KMS-11 (cell line): Measurements from ENCODE around the gene PEX10.

ENCODE experiments used
- H2AFZ ChIP-seq: fragments of 200-600 bp; sonication (generic); 2 replicates; pipeline ENCODE4 v1.6.1; 2016; ENCODE audit warnings: antibody characterized with exemption, mixed run types, low read depth
- H3K27ac ChIP-seq: fragments of 200-600 bp; sonication (generic); 2 replicates; pipeline ENCODE4 v1.6.1; 2016; ENCODE audit warnings: mild to moderate bottlenecking, mixed run types
- H3K27me3 ChIP-seq: fragments of 200-600 bp; sonication (generic); 2 replicates; pipeline ENCODE4 v1.6.1; 2017; ENCODE audit warnings: mild to moderate bottlenecking, low read depth, mixed run types, moderate library complexity; ENCODE audit not compliant: insufficient read depth
- H3K36me3 ChIP-seq: fragments of 200-600 bp; sonication (generic); 2 replicates; pipeline ENCODE4 v1.6.1; 2017; ENCODE audit warnings: mild to moderate bottlenecking, mixed run types; ENCODE audit not compliant: insufficient read depth
- H3K4me1 ChIP-seq: fragments of 200-600 bp; sonication (generic); 2 replicates; pipeline ENCODE4 v1.6.1; 2016; ENCODE audit warnings: mild to moderate bottlenecking, low read depth, mixed run types; ENCODE audit not compliant: poor library complexity, severe bottlenecking
- H3K4me2 ChIP-seq: fragments of 200-600 bp; sonication (generic); 2 replicates; pipeline ENCODE4 v1.7.0; 2016; ENCODE audit warnings: mild to moderate bottlenecking, mixed run types
- H3K4me3 ChIP-seq: fragments of 200-600 bp; sonication (generic); IDR thresholded peaks from 2 replicates; pipeline ENCODE4 v1.6.1; 2017; ENCODE audit warnings: low read depth, low read length, mixed read lengths; ENCODE audit not compliant: insufficient read depth
- H3K79me2 ChIP-seq: fragments of 200-600 bp; sonication (generic); 2 replicates; pipeline ENCODE4 v1.6.1; 2016; ENCODE audit warnings: low read depth, mixed run types; ENCODE audit not compliant: insufficient read depth
- H3K9ac ChIP-seq: fragments of 200-600 bp; sonication (generic); 2 replicates; pipeline ENCODE4 v1.6.1; 2016; ENCODE audit warnings: mild to moderate bottlenecking, mixed run types
- H4K20me1 ChIP-seq: fragments of 200-600 bp; sonication (generic); 2 replicates; pipeline ENCODE4 v1.6.1; 2016; ENCODE audit warnings: mild to moderate bottlenecking, mixed run types; ENCODE audit not compliant: insufficient read depth
- CTCF ChIP-seq: fragments of 200-600 bp; sonication (generic); conservative IDR thresholded peaks from 2 replicates; pipeline ENCODE4 v1.6.1; 2017; ENCODE audit warnings: low read depth, mild to moderate bottlenecking, antibody characterized with exemption, low read length, moderate library complexity, mixed read lengths

PEX10 gene

DNA sequence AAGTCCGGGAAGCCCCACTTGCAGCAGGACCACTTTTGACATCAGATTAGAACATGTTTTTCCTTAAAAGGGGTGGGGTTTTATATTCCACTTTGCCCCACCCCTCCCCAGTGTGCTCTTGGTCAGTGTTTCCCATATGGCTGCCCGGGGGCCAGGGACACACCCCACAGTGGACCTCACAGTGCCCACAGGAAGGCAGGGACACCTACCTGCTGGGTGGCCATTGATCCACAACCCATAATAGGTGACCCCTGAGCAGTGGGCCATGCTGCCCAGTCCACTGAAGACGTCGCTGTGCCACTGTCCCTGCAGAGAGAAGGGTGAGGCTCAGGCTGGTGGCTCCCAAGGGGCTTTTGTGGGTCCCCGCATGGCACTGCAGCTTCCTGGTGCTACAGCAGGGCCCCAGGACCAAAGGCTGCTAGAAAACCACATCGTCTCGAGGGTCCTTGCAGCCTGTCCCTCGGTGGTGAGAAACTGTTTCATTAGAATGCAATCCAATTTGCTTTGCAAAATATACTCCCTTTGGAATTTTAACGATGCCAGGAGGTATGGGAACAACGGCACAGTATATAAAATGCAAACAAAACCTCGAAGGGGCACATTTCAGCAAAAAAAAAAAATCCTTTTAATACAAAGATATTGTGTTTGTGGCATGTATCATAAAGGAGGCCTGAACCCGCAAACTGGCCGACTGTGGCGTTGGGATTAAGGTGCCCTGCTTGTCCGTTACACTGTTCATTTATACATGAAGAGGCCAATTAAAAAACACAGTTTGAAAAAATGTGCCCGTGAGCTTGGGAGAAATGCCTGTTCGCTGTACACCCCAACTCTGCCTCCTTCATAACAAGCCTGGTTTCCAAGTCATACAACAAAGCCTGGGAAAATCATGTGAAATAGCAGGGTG is 37.9 kb downstream of the PEX10 start:
- no peaks in the 10 kb centered on the region for H4K20me1 ChIP-seq
- no peak overlapping the region for H3K4me3 ChIP-seq
- H2AFZ ChIP-seq, result no peak overlapping the region
- no peak overlapping the region for H3K27ac ChIP-seq
- H3K79me2 ChIP-seq, result no peaks in the 10 kb centered on the region
- H3K36me3 ChIP-seq, result no peaks in the 10 kb centered on the region
- H3K27me3 ChIP-seq, result peaks cover 92% of the 10 kb centered on the region
- H3K4me1 ChIP-seq, result no peaks in the 10 kb centered on the region
- TF ChIP-seq CTCF, result no peak
- H3K4me2 ChIP-seq, result no peak overlapping the region
- H3K9ac ChIP-seq, result no peak overlapping the region

DNA sequence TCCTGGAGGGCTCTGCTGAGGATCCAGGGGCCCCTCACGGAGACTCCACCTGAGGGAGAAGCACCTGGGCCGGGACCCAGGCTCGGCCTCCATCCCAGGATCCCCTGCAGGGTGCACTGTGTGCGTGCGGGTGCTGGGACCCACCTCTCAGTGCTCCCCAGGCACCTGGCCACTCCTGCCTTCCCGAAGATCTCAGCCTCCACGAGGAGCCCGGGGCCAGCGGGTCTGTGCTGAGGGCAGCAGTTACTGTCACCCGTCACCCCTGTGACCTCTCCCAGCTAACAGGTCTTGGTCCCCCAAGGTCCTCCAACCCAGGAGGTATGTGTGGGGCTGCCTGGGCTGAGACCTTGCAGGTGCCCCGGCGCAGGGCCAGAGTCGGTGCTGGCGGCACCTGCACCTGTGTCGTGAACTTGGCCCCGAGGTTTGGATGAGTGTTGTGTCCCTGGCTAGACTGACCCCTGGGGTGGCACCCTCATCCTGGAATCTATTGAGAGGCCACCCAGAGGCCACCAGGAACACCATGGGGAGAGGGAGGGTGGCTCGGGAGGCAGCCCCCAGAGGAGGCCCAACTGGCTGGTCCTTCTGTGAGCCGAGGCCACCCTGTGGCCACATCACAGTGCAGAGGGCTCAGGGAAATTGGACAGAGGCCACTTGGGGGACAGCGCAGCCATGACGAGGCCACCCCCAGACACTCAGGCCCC is 38.7 kb downstream of the PEX10 start:
- H2AFZ ChIP-seq, result no peak overlapping the region
- H3K79me2 ChIP-seq, result no peaks in the 10 kb centered on the region
- H3K4me1 ChIP-seq, result no peaks in the 10 kb centered on the region
- H3K36me3 ChIP-seq, result no peaks in the 10 kb centered on the region
- no peak overlapping the region for H3K27ac ChIP-seq
- H3K9ac ChIP-seq, result no peak overlapping the region
- H3K27me3 ChIP-seq, result peaks cover 89% of the 10 kb centered on the region
- H3K4me3 ChIP-seq, result no peak overlapping the region
- H4K20me1 ChIP-seq, result no peaks in the 10 kb centered on the region
- no peak overlapping the region for H3K4me2 ChIP-seq
- no peak for TF ChIP-seq CTCF

GRCh38 chr1:2372551-2373490 is 39.5 kb downstream of the PEX10 start:
- Histone ChIP-seq H4K20me1 (no peaks in the 10 kb centered on the region), H3K27me3 (peaks cover 80% of the 10 kb centered on the region), H3K4me1 (no peaks in the 10 kb centered on the region), H2AFZ (no peak overlapping the region), H3K4me3 (no peak overlapping the region), H3K4me2 (no peak overlapping the region), H3K9ac (no peak overlapping the region), H3K79me2 (no peaks in the 10 kb centered on the region), H3K36me3 (no peaks in the 10 kb centered on the region), H3K27ac (no peak overlapping the region)
- TF ChIP-seq CTCF, result no peak

GRCh38 chr1:2368053-2368744 is 44.2 kb downstream of the PEX10 start:
- H3K36me3 ChIP-seq, result no peaks in the 10 kb centered on the region
- H3K4me2 ChIP-seq, result no peak overlapping the region
- H3K4me1 ChIP-seq, result no peaks in the 10 kb centered on the region
- H4K20me1 ChIP-seq, result no peaks in the 10 kb centered on the region
- peaks cover 41% of the 10 kb centered on the region for H3K27me3 ChIP-seq
- no peak overlapping the region for H3K27ac ChIP-seq
- TF ChIP-seq CTCF, result no peak
- H3K4me3 ChIP-seq, result no peak overlapping the region
- no peak overlapping the region for H2AFZ ChIP-seq
- H3K79me2 ChIP-seq, result no peaks in the 10 kb centered on the region
- no peak overlapping the region for H3K9ac ChIP-seq
